Measurements from ENCODE around the gene CCDC60. TPM values are rescaled to one million over a fixed set of nuclear protein-coding genes. Genes with fewer than 3 reads are reported as not detected.

CCDC60 gene
- total and polyA plus RNA-seq, 10 of the 15 experiments (the other 5 are each of a cell fraction or from before 2014, with no cell fraction given) = 0.19 TPM; not detected in 9

- TF ChIP-seq HCFC1 (IDR thresholded peaks at IDR 0.05; ENCODE audit: low read length) (no peak), MTA3 (IDR thresholded peaks at IDR 0.05; ENCODE audit: borderline replicate concordance, low read length) (no peak)
Observed at GRCh38 chr12:119326341-119326740, 8.2 kb upstream of the CCDC60 start (continued).

GRCh38 chr12:119327471-119327870 is 7.1 kb upstream of the CCDC60 start:
- Histone ChIP-seq H3K9ac (ENCODE audit: control insufficient read depth, insufficient read depth, low read length) (no peak overlapping the region), H3K4me2 (ENCODE audit: control insufficient read depth, insufficient read depth) (no peak overlapping the region), H3K27me3 (replicated peaks in 1 of 2; ENCODE audit: control insufficient read depth in 2 of 2, insufficient read depth in 2 of 2, low read length in 1 of 2) (no peaks in the 10 kb centered on the region), H3K36me3 (ENCODE audit: control insufficient read depth in 2 of 2, insufficient read depth in 2 of 2, low read length in 1 of 2) (no peaks in the 10 kb centered on the region), H3K79me2 (ENCODE audit: control insufficient read depth, insufficient read depth, low read length) (no peaks in the 10 kb centered on the region), H4K20me1 (ENCODE audit: control insufficient read depth, insufficient read depth) (no peaks in the 10 kb centered on the region), H3K4me3 (no peak overlapping the region), H3K27ac (ENCODE audit: control insufficient read depth, insufficient read depth) (no peak overlapping the region), H3K4me1 (ENCODE audit: control insufficient read depth, insufficient read depth, low read length) (no peaks in the 10 kb centered on the region), H3K9me3 (replicated peaks; ENCODE audit: control insufficient read depth, insufficient read depth, low read length) (no peaks in the 10 kb centered on the region), H2AFZ (ENCODE audit: control insufficient read depth, low read depth, low read length) (no peak overlapping the region)
- DNase-seq (ENCODE audit: low read depth, low spot score) = no peak
- CTCF ChIA-PET = no interaction called here
- SMC1A ChIA-PET (ENCODE audit: uncharacterized antibody, unreplicated experiment) = no interaction called here
- in situ Hi-C loops (cut with MboI) (no loop called here), intact Hi-C loops (cut with micrococcal nuclease; ENCODE audit: unreplicated experiment) (no loop called here)
- no peak for FAIRE-seq
- POLR2A ChIA-PET = no interaction called here
- no TSS peak for BruUV-seq (replicated peaks)
- no peak for ATAC-seq
- TF ChIP-seq NR2C2 (IDR thresholded peaks at IDR 0.05; ENCODE audit: borderline replicate concordance, control insufficient read depth, insufficient read length, low read depth) (no peak), HCFC1 (IDR thresholded peaks at IDR 0.05; ENCODE audit: low read length) (no peak), ZNF24 (IDR thresholded peaks at IDR 0.05) (no peak), RBBP5 (conservative IDR thresholded peaks at IDR 0.05) (no peak), ATF3 (IDR thresholded peaks at IDR 0.05; ENCODE audit: borderline replicate concordance, extremely low read depth, low read depth, low read length) (no peak), MEF2A (IDR thresholded peaks at IDR 0.05; ENCODE audit: insufficient read depth, low read depth, low read length) (no peak), SRF (IDR thresholded peaks at IDR 0.05; ENCODE audit: low read depth in 2 of 2, low read length in 2 of 2) (no peak), NRF1 (conservative IDR thresholded peaks at IDR 0.05; ENCODE audit: low read depth, low read length) (no peak), ETV6 (conservative IDR thresholded peaks at IDR 0.05 in 1 of 2, IDR thresholded peaks at IDR 0.05 in 1 of 2; ENCODE audit: borderline replicate concordance in 1 of 2, low read depth in 1 of 2) (no peak), POU2F2 (IDR thresholded peaks at IDR 0.05; ENCODE audit: borderline replicate concordance, low read depth, low read length) (no peak), SMC3 (IDR thresholded peaks at IDR 0.05; ENCODE audit: borderline replicate concordance, low read length) (no peak), LARP7 (IDR thresholded peaks at IDR 0.05) (no peak), BCL11A (IDR thresholded peaks at IDR 0.05; ENCODE audit: low read depth, low read length) (no peak), SKIL (IDR thresholded peaks at IDR 0.05; ENCODE audit: low read depth, poor library complexity, severe bottlenecking) (no peak), ATF2 (IDR thresholded peaks at IDR 0.05; ENCODE audit: low read length) (no peak)
- RAD21 ChIA-PET (ENCODE audit: unreplicated experiment) = no interaction called here
- 45% methylated on average over 6 of the region's 6 CpGs for WGBS (ENCODE audit: insufficient coverage, insufficient replicate concordance, low lambda C conversion rate, missing lambda C conversion rate)

Data from GM12878 (cell line).